DND-41 (cell line): ENCODE data around the gene GPR32.

ENCODE experiments used
- ATAC-seq: fragments of 200-7000 bp; cut with Tn5 transposase; 3 replicates; pipeline ENCODE4 v1.9.1; 2021; ENCODE audit warnings: low read depth; ENCODE audit not compliant: insufficient read depth
- DNase-seq: peaks from one replicate; pipeline ENCODE4 v3.0.0-alpha.2; 2020
- H2AFZ ChIP-seq: 2 replicates; pipeline ENCODE4 v1.6.0; 2012; ENCODE audit warnings: low read depth, low read length
- H3K27ac ChIP-seq: 2 replicates; pipeline ENCODE4 v1.5.1; 2012; ENCODE audit warnings: low read length, inconsistent platforms
- H3K27me3 ChIP-seq: fragments of 200-600 bp; sonication (generic); 2 replicates; pipeline ENCODE4 v1.6.0; 2012; ENCODE audit warnings: low read length, mild to moderate bottlenecking, inconsistent platforms; ENCODE audit not compliant: insufficient read depth, poor library complexity
- H3K36me3 ChIP-seq: 2 replicates; pipeline ENCODE4 v1.5.1; 2012; ENCODE audit warnings: low read length, inconsistent platforms; ENCODE audit not compliant: insufficient read depth
- H3K4me1 ChIP-seq: 2 replicates; pipeline ENCODE4 v1.5.1; 2012; ENCODE audit warnings: mild to moderate bottlenecking, low read length; ENCODE audit not compliant: insufficient read depth
- H3K4me2 ChIP-seq: 2 replicates; pipeline ENCODE4 v1.6.0; 2012; ENCODE audit warnings: mild to moderate bottlenecking, moderate library complexity, low read length, inconsistent platforms; ENCODE audit not compliant: insufficient read depth
- H3K4me3 ChIP-seq, 2 experiments: fragments of 200-600 bp in 1 of 2; shearing (Covaris generic) in 1 of 2; 2 replicates each; pipeline ENCODE4 v1.5.1; 2012 to 2016; ENCODE audit warnings: inconsistent platforms in 2 of 2, low read length in 2 of 2, mild to moderate bottlenecking in 2 of 2, low read depth in 1 of 2, moderate library complexity in 1 of 2
- H3K79me2 ChIP-seq: 2 replicates; pipeline ENCODE4 v1.6.0; 2012; ENCODE audit warnings: low read length, inconsistent platforms; ENCODE audit not compliant: insufficient read depth
- H3K9ac ChIP-seq: 2 replicates; pipeline ENCODE4 v1.6.0; 2012; ENCODE audit warnings: low read depth, mild to moderate bottlenecking, inconsistent platforms, low read length, moderate library complexity
- H3K9me3 ChIP-seq: 2 replicates; pipeline ENCODE4 v1.5.1; 2012; ENCODE audit warnings: low read length, moderate library complexity, mild to moderate bottlenecking, inconsistent platforms; ENCODE audit not compliant: insufficient read depth, severe bottlenecking
- H4K20me1 ChIP-seq: 2 replicates; pipeline ENCODE4 v1.6.0; 2012; ENCODE audit warnings: low read length; ENCODE audit not compliant: insufficient read depth
- EZH2 ChIP-seq: IDR thresholded peaks from 3 replicates; pipeline ENCODE4 v1.6.1; 2012; ENCODE audit warnings: borderline replicate concordance, low read depth, mild to moderate bottlenecking, moderate library complexity, low read length, inconsistent platforms; ENCODE audit not compliant: severe bottlenecking
- TF ChIP-seq, protein P1 (sequence below): IDR thresholded peaks from 2 replicates; pipeline ENCODE4 v1.5.1; 2012; ENCODE audit warnings: borderline replicate concordance, low read length, moderate library complexity, mild to moderate bottlenecking; ENCODE audit not compliant: poor library complexity, severe bottlenecking; ENCODE audit errors: extremely low read depth

Gene GPR32

DNA sequence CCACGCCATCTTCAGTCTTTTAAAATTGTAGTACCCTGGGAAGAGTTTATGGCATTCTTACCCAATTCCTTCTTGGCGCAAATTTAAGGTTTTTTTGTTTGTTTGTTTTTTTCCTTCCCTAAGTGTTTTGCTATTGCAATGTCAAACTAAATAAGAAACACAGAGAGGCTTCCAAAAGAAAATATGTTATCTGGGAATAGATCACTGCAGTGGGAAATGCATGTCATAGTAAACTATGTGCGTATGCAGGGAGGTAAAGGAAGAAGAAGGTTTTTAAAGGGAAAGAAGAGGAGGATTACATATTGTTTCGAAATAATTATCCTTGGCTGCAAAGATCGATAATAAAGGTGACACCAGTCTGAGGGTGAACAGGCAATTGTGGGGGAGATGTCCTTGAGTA is 33.9 kb upstream of the GPR32 start:
- H3K4me2 ChIP-seq: no peak overlapping the region
- no peak overlapping the region for H3K9ac ChIP-seq
- H3K9me3 ChIP-seq: no peaks in the 10 kb centered on the region
- H4K20me1 ChIP-seq: no peaks in the 10 kb centered on the region
- no peaks in the 10 kb centered on the region for H3K36me3 ChIP-seq
- no peak for ATAC-seq
- H3K4me1 ChIP-seq: no peaks in the 10 kb centered on the region
- no peak overlapping the region for H3K4me3 ChIP-seq
- TF ChIP-seq, protein P1, sequence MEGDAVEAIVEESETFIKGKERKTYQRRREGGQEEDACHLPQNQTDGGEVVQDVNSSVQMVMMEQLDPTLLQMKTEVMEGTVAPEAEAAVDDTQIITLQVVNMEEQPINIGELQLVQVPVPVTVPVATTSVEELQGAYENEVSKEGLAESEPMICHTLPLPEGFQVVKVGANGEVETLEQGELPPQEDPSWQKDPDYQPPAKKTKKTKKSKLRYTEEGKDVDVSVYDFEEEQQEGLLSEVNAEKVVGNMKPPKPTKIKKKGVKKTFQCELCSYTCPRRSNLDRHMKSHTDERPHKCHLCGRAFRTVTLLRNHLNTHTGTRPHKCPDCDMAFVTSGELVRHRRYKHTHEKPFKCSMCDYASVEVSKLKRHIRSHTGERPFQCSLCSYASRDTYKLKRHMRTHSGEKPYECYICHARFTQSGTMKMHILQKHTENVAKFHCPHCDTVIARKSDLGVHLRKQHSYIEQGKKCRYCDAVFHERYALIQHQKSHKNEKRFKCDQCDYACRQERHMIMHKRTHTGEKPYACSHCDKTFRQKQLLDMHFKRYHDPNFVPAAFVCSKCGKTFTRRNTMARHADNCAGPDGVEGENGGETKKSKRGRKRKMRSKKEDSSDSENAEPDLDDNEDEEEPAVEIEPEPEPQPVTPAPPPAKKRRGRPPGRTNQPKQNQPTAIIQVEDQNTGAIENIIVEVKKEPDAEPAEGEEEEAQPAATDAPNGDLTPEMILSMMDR: no peak
- TF ChIP-seq EZH2: no peak
- DNase-seq: no peak
- H3K27ac ChIP-seq: no peak overlapping the region
- no peak overlapping the region for H2AFZ ChIP-seq
- H3K27me3 ChIP-seq: no peaks in the 10 kb centered on the region
- H3K79me2 ChIP-seq: no peaks in the 10 kb centered on the region

GRCh38 chr19:50739132-50739913 is 30.9 kb upstream of the GPR32 start:
- TF ChIP-seq EZH2: no peak
- TF ChIP-seq, protein P1: no peak
- Histone ChIP-seq H3K9me3 (no peaks in the 10 kb centered on the region), H3K4me3 (no peak overlapping the region), H3K36me3 (no peaks in the 10 kb centered on the region), H3K27me3 (no peaks in the 10 kb centered on the region), H3K4me1 (no peaks in the 10 kb centered on the region), H4K20me1 (no peaks in the 10 kb centered on the region), H3K4me2 (no peak overlapping the region), H3K27ac (no peak overlapping the region), H3K79me2 (no peaks in the 10 kb centered on the region), H2AFZ (no peak overlapping the region), H3K9ac (no peak overlapping the region)
- no peak for ATAC-seq
- no peak for DNase-seq

DNA sequence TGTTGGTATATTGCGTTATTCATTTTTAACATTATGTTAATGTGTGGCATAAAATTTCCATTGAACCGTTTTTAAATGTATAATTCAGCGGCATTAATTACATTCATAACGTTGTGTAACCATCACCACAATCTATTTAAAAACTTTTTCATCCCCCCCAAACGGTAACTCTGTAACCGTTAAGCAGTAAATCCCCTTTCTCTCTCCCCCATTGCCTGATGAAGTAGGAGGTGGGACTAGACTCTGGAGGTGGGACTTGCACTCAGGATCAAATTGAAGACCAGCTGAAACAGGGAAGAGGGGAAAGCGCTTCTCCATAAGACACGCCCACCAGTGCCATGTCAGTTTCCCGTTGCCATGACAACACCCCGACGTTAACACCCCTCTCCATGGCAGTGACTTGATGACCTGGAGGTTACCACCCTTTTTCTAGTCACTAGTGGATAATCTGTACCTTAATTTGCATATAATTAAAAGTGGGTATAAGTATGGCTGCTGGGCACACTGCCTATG is 30.3 kb upstream of the GPR32 start:
- ATAC-seq (no peak), DNase-seq (no peak)
- H3K27me3 ChIP-seq: peaks cover 2% of the 10 kb centered on the region
- no peak overlapping the region for H3K27ac ChIP-seq
- no peaks in the 10 kb centered on the region for H3K9me3 ChIP-seq
- H2AFZ ChIP-seq: no peak overlapping the region
- TF ChIP-seq, protein P1: no peak
- TF ChIP-seq EZH2: no peak
- no peak overlapping the region for H3K9ac ChIP-seq
- no peak overlapping the region for H3K4me3 ChIP-seq
- no peaks in the 10 kb centered on the region for H4K20me1 ChIP-seq
- no peak overlapping the region for H3K4me2 ChIP-seq
- no peaks in the 10 kb centered on the region for H3K79me2 ChIP-seq
- no peaks in the 10 kb centered on the region for H3K4me1 ChIP-seq
- H3K36me3 ChIP-seq: no peaks in the 10 kb centered on the region
